Keratinocyte (primary cell): ENCODE measurements around the gene GRM2. TPM values are rescaled to one million over a fixed set of nuclear protein-coding genes. Genes with fewer than 3 reads are reported as not detected.

Source experiments
- DNase-seq: peaks from one replicate; pipeline ENCODE4 v3.0.0-alpha.2; 2011; ENCODE audit warnings: low read depth, missing footprints, low spot score
- FAIRE-seq: peaks from 2 replicates; lab custom pipeline; 2011; peaks lifted over from hg19 to GRCh38; lab: Jason Lieb, UNC
- H2AFZ ChIP-seq: 2 replicates; pipeline ENCODE4 v1.6.0; 2012; ENCODE audit warnings: low read length, control low read depth, inconsistent platforms; ENCODE audit not compliant: control insufficient read depth
- H3K27ac ChIP-seq: 2 replicates; pipeline ENCODE4 v1.5.1; 2011; ENCODE audit warnings: low read length; ENCODE audit not compliant: control insufficient read depth, insufficient read depth
- H3K27me3 ChIP-seq: 3 replicates; pipeline ENCODE4 v1.6.0; 2011; ENCODE audit warnings: low read length; ENCODE audit not compliant: control insufficient read depth, insufficient read depth; ENCODE audit errors: extremely low read depth
- H3K36me3 ChIP-seq, 2 experiments: 2 replicates in 1 of 2; 3 replicates in 1 of 2; pipeline ENCODE4 v1.5.1; 2011; ENCODE audit warnings: low read length in 2 of 2, mild to moderate bottlenecking in 1 of 2; ENCODE audit not compliant: control insufficient read depth in 2 of 2, insufficient read depth in 2 of 2; ENCODE audit errors: extremely low read depth in 1 of 2
- H3K4me1 ChIP-seq: 3 replicates; pipeline ENCODE4 v1.5.1; 2011; ENCODE audit warnings: low read length; ENCODE audit not compliant: control insufficient read depth, insufficient read depth; ENCODE audit errors: extremely low read depth
- H3K4me2 ChIP-seq: 3 replicates; pipeline ENCODE4 v1.6.0; 2011; ENCODE audit warnings: low read depth, low read length; ENCODE audit not compliant: control insufficient read depth, insufficient read depth; ENCODE audit errors: extremely low read depth
- H3K4me3 ChIP-seq, 3 experiments: fragments of 200-600 bp in 1 of 3; sonication (generic) in 1 of 3; 2 replicates in 2 of 3; 3 replicates in 1 of 3; pipeline ENCODE4 v1.5.1; 2011 to 2016; ENCODE audit warnings: low read length in 3 of 3, mild to moderate bottlenecking in 3 of 3, control low read depth in 2 of 3, inconsistent platforms in 1 of 3, low read depth in 1 of 3, mixed read lengths in 1 of 3, mixed run types in 1 of 3, moderate library complexity in 1 of 3; ENCODE audit not compliant: control insufficient read depth in 2 of 3, insufficient read depth in 2 of 3; ENCODE audit errors: extremely low read depth in 1 of 3
- H3K79me2 ChIP-seq: 2 replicates; pipeline ENCODE4 v1.6.0; 2012; ENCODE audit warnings: low read length; ENCODE audit not compliant: control insufficient read depth, insufficient read depth
- H3K9ac ChIP-seq: 3 replicates; pipeline ENCODE4 v1.6.0; 2011; ENCODE audit warnings: low read length; ENCODE audit not compliant: control insufficient read depth, insufficient read depth; ENCODE audit errors: extremely low read depth
- H3K9me1 ChIP-seq: 3 replicates; pipeline ENCODE4 v1.6.0; 2011; ENCODE audit warnings: low read length; ENCODE audit not compliant: control insufficient read depth, insufficient read depth; ENCODE audit errors: extremely low read depth
- H3K9me3 ChIP-seq: 2 replicates; pipeline ENCODE4 v1.5.1; 2012; ENCODE audit warnings: low read depth, low read length; ENCODE audit not compliant: control insufficient read depth
- H4K20me1 ChIP-seq: 3 replicates; pipeline ENCODE4 v1.6.0; 2011; ENCODE audit warnings: low read length; ENCODE audit not compliant: control insufficient read depth, insufficient read depth; ENCODE audit errors: extremely low read depth
- CTCF ChIP-seq, 3 experiments: IDR thresholded peaks in 1 of 3; conservative IDR thresholded peaks in 1 of 3; optimal IDR thresholded peaks in 1 of 3; 2 replicates in 2 of 3; 3 replicates in 1 of 3; pipeline versions ENCODE3 to v1.5.1; 2011; ENCODE audit warnings: low read length in 3 of 3, mild to moderate bottlenecking in 3 of 3, moderate library complexity in 2 of 3, control low read depth in 1 of 3, inconsistent platforms in 1 of 3; ENCODE audit not compliant: insufficient read depth in 2 of 3; ENCODE audit errors: extremely low read depth in 1 of 3
- EZH2 ChIP-seq: IDR thresholded peaks from one replicate; pipeline ENCODE4 v1.6.1; 2012; ENCODE audit warnings: inconsistent platforms, mild to moderate bottlenecking, low read length, moderate library complexity
- dilution Hi-C: fragments of 300-500 bp; cut with MboI; formaldehyde crosslinking; loops from one replicate; pipeline ENCODE4 v1.7.0; 2020; ENCODE audit warnings: low sequenced_read_pairs; ENCODE audit not compliant: extremely low pct_ligation_motif_present
- polyA minus RNA-seq, 3 experiments: library from RNA; depleted of rRNA, polyadenylated mRNA; stranded (reverse); fragments of >200 nt; gene quantifications; 1 replicate in 1 of 3; 2 replicates in 1 of 3; 3 replicates in 1 of 3; pipeline ENCODE4 v1.2.3, GENCODE V29; 2011
- polyA plus RNA-seq, 5 experiments: library from polyadenylated mRNA; depleted of rRNA in 3 of 5; stranded (reverse) in 3 of 5; stranded (forward) in 1 of 5; unstranded in 1 of 5; fragments of >200 nt; gene quantifications; 1 replicate in 1 of 5; 2 replicates in 3 of 5; 3 replicates in 1 of 5; pipeline versions ENCODE4 v1.2.1 to v1.2.3, GENCODE V29; 2011 to 2012; ENCODE audit warnings: missing spikeins in 2 of 5, low read depth in 1 of 5, low replicate concordance in 1 of 5

Gene GRM2
- polyA plus RNA-seq = 0.03 to 0.07 TPM (median 0.04 TPM) in 3 replicates
- polyA plus RNA-seq (2011; ENCODE audit: low read depth) = 0.14 TPM
- polyA plus RNA-seq (2011; cell fraction: cytosol; rRNA removed) = 0.06 TPM in 1 of 2 replicates, not detected in the other
- polyA plus RNA-seq (2011; cell fraction: nucleus; rRNA removed) = 0.14 and 0.31 TPM in 2 replicates
- polyA plus RNA-seq (2012; ENCODE audit: low replicate concordance) = 0.06 and 0.24 TPM in 2 replicates
- 0.03 to 0.23 TPM in 2 of 3 replicates, not detected in the other for polyA minus RNA-seq
- not detected for polyA minus RNA-seq (2011; cell fraction: cytosol; rRNA and poly(A)+ RNA removed)
- 0.11 and 0.62 TPM in 2 replicates for polyA minus RNA-seq (2011; cell fraction: nucleus; rRNA and poly(A)+ RNA removed)

GRCh38 chr3:51706788-51707731 is at the start of gene GRM2:
Gene GRM2 (plus strand): TSS chr3:51707068. CDS start chr3:51708984, 1,916 bp downstream.
- dilution Hi-C loops = no loop called here
- peak within 1 kb of the TSS; percentile 15 to 43 (median 40) for H3K4me3 ChIP-seq
- H3K4me1 ChIP-seq = peaks cover 4% of the 10 kb centered on the region
- peaks cover 20% of the 10 kb centered on the region for H3K27me3 ChIP-seq
- peaks cover 2% of the 10 kb centered on the region for H3K9me1 ChIP-seq
- no peak for TF ChIP-seq EZH2
- TF ChIP-seq CTCF (optimal IDR thresholded peaks at IDR 0.05 in 1 of 3, IDR thresholded peaks at IDR 0.05 in 1 of 3, conservative IDR thresholded peaks at IDR 0.05 in 1 of 3; ENCODE audit: extremely low read depth in 1 of 3, insufficient read depth in 2 of 3, low read length in 3 of 3) = no peak
- DNase-seq (no peak), FAIRE-seq (no peak)
- H4K20me1 ChIP-seq = peaks cover 12% of the 10 kb centered on the region
- no peak within 1 kb of the TSS for H3K9ac ChIP-seq
- no peak within 1 kb of the TSS for H3K27ac ChIP-seq
- H3K79me2 ChIP-seq = no peaks in the 10 kb centered on the region
- no peaks in the 10 kb centered on the region for H3K9me3 ChIP-seq
- H2AFZ ChIP-seq = no peak within 1 kb of the TSS
- H3K4me2 ChIP-seq = peak within 1 kb of the TSS; percentile 81
- H3K36me3 ChIP-seq = peaks cover 6 to 8% of the 10 kb centered on the region in 2 experiments

GRCh38 chr3:51657234-51657633 is 49.6 kb upstream of the GRM2 start:
- DNase-seq (no peak), FAIRE-seq (no peak)
- no peak for TF ChIP-seq EZH2
- TF ChIP-seq CTCF (optimal IDR thresholded peaks at IDR 0.05 in 1 of 3, IDR thresholded peaks at IDR 0.05 in 1 of 3, conservative IDR thresholded peaks at IDR 0.05 in 1 of 3; ENCODE audit: extremely low read depth in 1 of 3, insufficient read depth in 2 of 3, low read length in 3 of 3) = no peak
- Histone ChIP-seq H3K9me1 (no peaks in the 10 kb centered on the region), H3K4me1 (no peaks in the 10 kb centered on the region), H3K27me3 (no peaks in the 10 kb centered on the region), H3K4me3 (no peak overlapping the region), H2AFZ (no peak overlapping the region), H3K4me2 (no peak overlapping the region), H3K9me3 (no peaks in the 10 kb centered on the region), H3K36me3 (peaks cover 9 to 12% of the 10 kb centered on the region in 2 experiments), H3K9ac (no peak overlapping the region), H4K20me1 (no peaks in the 10 kb centered on the region), H3K79me2 (no peaks in the 10 kb centered on the region), H3K27ac (no peak overlapping the region)
- dilution Hi-C loops = no loop called here
